HG02870 (cell line): Measurements from ENCODE around the gene HCRTR2.

Experiments
- ATAC-seq: cut with Tn5 transposase; IDR thresholded peaks from one replicate; pipeline ENCODE4 v1.9.1; 2021; ENCODE audit warnings: mild to moderate bottlenecking, moderate library complexity; ENCODE audit not compliant: unreplicated experiment

Gene HCRTR2

DNA sequence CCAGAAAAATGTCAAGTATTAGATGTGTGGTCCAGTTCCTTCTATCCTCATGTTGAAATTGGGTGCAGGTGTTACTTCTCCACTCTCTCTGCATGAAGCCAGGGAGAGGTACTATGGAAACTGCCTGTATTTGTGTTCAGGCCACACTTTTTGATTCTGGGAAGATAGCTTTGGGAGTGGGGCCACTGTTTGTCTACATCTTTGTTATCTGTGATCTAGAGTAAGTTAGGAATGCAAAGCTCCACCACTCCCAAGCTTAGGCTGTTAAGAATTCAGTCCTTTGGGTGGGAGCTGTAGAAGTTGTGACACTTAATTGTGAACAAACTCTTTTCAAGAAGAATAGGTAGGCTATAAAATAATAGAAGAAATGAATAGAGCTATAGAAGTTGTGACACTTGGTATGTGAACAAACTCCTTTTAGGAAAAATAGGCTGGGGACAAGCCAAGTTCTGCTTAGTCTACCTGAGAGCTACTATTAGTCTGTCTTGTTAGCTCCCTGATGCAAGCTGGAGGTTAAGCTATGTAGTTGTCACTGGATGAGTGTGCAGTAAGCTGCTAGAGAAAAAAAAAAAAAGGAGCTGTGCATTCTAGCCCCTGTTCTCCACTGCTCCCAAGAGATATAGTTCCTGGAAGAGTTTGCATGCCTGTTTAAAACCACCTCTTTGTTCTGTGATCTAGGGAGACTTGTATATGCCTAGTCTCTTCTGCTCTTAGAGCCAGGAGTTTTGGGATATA, 145.8 kb downstream of the HCRTR2 start:
- ATAC-seq = no peak

DNA sequence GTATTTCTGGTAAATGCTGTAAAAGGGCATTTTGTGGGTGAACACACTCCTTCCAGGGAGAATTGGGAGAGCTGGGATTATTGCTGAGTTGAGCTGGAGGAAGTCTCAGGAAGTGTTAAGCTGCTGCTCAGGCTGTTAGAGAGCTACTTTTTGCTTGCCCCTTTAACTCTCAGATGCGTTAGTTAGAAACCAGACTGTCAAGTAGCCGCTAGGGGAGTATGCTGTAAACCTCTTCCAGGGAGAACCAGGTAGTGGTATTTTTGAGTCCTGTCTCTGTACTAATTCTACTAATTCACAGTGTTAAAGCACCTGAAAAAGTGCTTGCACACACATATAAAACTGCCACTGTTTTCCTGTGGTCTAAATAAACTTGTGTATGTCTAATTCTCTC, 146.4 kb downstream of the HCRTR2 start:
- ATAC-seq = no peak

DNA sequence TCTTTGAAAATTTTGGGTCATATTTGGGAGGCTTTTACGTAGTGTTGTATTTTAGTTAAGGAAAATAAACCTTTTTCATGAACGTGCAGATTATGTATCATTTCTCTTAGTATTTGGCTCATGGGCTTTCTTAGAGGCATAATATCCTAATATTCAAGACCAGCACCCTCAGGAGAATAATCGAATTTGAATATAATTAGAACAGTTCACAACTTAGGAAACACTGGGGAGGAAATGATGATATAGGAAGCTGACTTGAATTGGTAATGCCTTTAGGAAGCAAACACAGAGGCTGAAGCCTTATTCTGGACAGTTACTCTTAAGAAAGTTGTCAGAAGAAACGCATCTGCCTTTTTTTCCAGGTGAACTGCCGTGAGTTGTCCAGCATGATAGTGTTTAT, 152.9 kb downstream of the HCRTR2 start, which contains the start of gene GFRAL:
TSS of gene GFRAL (plus strand) at position 301 of the 400 bp plus-strand sequence. CDS start at position 387, 86 bp downstream.
- no peak for ATAC-seq
